HG03045 (cell line): Measurements from ENCODE around the gene CNTNAP2.

Source experiments
- ATAC-seq: cut with Tn5 transposase; IDR thresholded peaks from one replicate; pipeline ENCODE4 v1.9.1; 2021; ENCODE audit warnings: mild to moderate bottlenecking, moderate library complexity; ENCODE audit not compliant: unreplicated experiment

Gene CNTNAP2

DNA sequence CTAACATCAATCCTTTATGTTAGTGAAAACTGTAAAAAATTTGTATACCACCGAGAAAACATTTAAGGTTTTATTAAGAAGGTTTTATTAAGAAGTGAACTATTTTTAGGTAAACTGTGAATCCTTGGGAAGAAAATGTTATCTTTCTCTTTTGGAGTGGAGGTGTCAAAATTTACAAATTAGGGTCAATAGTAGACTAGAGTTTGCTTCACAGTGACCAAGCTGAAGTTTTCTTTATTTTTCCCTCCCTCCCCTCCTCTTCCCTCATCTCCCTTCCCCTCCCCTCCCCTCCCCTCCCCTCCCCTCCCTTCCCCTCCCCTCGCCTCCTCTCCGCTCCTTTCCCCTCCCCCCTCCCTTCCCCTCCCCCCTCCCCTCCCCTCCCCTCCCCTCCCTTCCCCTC is 168.8 kb downstream of the CNTNAP2 start:
- no peak for ATAC-seq

DNA sequence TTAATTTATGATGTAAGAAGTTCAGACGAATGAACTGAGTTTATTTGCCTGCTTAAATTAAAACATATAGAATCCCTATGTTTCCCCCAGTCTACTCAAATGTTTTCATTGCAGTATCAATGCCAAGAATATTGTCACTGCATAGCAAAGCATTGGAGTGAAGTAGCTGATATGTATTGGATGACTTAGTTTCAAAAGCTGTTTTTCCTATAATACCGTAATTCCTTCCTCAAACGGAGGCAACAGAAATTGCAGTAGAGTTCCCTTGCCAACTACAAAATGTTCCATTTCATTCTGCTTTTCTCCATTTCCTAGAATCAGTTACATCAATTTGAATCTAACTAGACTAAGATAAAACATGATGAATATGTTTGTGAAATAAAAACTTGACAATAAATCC is 174.1 kb downstream of the CNTNAP2 start:
- no peak for ATAC-seq

DNA sequence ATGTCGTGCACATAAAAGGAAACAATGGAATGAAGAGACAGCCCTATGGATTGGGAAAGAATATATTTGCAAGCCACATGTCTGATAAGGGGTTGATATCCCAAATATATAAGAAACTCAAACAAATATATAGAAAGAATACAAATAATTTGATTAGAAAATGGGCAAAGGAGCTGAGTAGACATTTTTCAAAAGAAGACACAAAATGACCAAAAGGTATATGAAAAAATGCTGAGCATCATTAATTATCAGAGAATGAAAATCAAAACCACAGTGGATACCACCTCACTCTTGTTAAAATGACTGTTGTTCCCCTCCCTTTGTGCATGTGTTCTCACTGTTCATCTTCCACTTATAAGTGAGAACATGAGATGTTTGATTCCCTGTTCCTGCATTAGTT is 175.3 kb downstream of the CNTNAP2 start:
- ATAC-seq, result no peak

DNA sequence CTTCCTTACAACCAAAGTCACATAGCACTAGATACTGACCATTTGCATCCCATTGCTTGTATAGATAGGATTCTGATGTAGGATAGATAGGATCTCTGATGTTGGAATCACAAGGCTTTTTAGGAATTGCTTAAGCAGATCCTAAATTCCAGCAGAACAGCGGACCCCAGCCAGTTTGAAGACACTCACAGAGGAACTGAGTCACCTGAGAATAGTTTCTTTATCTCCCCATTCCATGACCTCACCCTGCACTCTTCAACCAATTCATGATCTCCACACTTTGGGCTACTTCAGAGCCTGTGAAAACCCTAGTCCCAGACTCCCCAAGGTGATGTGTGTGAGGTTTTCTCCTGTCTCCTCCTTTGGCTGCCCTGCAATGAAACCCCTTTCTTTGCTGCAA is 179.4 kb downstream of the CNTNAP2 start:
- no peak for ATAC-seq

DNA sequence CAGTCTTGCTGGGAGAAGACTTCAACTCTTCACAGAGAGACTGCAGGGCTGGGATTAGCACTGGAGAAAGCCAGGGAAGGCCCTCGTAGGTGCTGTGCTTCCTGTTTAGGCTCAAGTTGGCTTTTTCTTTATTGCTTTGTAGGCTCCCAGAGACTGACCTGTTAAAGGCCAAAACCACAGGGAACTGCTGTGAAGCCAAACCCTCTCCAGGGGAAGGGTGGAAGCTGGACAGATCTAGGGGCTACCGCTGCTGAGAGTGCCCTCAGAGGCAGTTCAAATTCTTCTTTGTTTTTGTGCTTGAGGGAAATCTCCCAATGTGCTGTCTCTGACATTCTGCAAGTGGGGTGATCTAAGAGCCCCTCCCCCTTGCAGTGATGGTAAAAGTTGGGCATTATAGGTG is 198.4 kb downstream of the CNTNAP2 start:
- ATAC-seq, result no peak

DNA sequence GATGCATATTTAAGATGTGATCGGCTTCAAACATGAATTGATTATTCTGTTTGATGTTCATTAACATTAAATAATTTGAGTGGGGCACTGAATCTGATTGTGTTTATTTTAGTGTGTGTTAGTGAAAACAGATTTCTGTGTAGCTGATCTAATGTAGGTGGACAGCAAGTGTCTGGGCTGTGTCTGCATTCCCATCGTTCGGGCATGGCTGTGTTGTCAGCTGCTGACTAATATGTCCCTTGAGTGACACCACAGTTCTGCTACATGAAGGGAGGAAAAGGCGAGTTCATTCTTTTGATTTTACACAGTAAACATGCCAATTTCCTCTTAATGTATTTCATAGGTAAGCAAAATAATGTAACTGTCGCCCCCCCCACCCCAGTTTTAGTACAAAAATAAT is 203.0 kb downstream of the CNTNAP2 start:
- ATAC-seq, result no peak

DNA sequence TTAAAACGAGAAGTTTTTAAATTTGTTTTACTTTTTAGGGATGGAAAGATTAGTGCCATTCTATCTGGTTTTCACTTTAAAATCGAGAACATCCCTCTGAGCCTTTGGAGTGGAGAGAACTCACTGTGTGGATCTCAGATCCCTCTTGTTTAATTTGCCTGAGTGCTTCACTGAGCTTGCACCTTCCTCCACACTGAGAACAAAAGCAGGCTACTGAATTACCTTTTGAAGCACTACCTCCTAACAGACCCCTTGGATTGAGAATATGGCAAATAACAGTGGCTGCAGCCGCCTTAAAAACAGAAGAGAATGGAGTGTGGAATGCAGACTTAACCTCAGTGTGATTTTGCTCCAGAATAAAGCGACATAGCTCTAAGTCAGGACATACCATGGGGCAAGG is 204.7 kb downstream of the CNTNAP2 start:
- no peak for ATAC-seq

DNA sequence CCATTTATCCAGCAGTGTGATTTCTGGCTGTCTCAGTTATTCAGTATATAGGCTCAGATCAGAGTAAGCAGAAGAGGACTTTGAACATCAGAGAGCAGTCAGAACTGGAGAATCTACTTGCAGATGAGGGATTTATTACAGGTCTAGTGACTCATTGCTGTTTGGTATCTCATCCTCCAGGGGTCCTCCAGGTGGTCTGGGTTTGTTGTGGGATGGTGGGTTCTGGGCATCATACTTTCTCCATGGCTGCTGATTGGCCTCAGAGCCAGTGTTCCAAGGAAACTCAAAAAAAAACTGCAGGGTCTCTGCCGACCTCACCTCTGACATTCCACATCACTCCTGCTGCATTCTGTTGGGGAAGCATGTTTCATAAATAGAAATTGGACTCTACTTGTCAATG is 214.8 kb downstream of the CNTNAP2 start:
- no peak for ATAC-seq

DNA sequence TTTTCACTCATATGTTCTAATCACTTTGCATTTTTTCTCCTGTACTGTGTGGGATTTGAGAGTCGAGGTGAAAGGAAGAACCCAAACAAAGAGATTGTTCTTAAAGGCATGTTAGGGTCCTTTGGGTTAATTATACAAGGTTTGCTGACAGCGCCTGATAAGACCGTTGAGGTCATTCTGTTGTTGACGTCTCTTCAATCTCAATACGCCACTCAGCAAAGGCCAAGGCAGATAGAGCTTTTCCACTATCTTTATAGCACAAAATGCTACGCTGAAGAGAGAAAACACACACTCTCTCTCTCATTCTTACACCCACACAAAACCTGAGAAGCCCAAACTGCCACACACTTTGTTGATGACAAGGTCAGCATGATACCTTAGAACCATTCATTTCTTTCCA is 228.7 kb downstream of the CNTNAP2 start:
- no peak for ATAC-seq

DNA sequence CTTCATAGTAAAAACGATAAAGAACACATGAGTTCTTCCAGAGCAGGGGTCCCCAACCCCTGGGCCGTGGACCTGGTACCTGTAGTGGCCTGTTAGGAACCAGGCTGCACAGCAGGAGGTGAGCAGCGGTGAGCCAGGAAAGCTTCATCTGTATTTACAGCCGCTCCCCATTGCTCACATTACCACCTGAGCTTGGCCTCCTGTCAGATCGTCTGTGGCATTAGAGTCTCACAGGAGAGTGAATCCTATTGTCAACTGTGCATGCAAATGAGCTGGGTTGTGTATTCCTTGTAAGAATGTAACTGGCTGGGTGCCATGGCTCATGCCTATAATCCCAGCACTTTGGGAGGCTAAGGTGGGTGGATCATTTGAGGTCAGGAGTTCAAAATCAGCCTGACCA is 229.5 kb downstream of the CNTNAP2 start:
- no peak for ATAC-seq

DNA sequence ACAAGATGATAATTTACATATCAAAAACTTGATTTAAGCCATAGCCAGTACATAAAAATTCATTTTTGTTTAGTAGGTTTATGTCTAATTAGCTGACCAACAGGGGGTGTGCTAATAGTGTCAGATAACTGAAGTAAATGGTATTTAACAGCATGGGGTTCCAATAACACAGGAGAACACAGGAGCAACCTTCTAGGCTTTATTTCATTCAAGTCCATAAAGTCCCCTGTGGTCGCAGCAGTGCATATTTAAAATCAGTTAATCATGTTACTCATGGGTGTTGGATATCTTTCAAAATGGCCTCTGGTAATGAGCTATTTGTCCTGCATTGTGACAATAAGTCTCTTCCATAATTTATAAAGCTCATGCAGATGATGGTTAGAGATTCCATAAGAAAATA is 238.6 kb downstream of the CNTNAP2 start:
- no peak for ATAC-seq

DNA sequence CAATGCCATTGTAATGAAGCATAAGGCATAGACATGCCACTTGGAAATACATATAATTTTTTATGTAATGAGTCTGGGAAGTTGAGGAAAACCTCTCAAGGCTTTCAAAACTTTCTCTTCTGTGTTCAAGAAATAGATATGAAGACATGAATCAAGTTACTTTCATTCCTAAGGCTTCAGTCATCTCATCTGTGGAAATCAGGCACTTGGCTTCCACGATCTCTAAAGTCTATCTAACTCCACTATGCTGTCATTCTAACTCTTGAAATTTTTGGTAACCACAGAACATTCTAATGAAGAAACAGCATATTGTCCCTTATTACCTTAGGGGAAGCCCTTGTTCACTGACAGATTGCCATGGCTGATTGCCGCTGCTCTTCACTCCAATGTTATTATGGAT is 242.6 kb downstream of the CNTNAP2 start:
- ATAC-seq, result no peak

DNA sequence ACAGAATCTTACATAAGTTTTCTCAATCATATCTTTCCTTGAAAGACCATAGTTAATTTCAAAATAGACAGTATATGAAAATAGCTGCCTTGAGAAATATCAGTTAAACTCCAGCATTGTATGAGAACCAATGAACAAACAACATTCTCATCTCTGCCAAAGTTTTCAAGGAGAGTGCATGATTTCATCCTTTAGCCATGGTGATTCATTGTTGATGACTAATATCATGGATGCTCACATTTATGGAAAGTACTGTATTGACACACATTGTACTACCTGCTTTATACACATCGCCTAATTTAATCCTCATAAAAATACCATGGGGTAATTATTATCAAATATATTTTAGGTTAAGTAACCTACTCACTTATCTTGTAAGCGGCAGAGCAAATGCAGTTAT is 250.3 kb downstream of the CNTNAP2 start:
- ATAC-seq, result no peak

DNA sequence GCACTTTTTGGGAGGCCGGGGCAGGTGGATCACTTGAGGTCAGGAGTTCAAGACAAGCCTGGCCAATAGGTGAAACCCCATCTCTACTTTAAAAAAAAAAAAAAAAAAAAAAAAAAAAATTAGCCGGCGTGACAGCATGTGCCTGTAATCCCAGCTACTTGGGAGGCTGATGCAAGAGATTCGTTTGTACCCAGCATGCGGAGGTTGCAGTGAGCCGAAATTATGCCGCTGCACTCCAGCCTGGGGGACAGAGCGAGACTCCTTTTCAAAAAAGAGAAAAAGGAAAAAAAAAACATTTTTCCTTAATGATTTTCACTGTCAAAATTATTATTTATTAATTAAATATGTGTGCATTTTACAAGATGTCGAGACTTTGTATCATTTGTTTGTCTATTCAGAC is 253.6 kb downstream of the CNTNAP2 start:
- no peak for ATAC-seq

DNA sequence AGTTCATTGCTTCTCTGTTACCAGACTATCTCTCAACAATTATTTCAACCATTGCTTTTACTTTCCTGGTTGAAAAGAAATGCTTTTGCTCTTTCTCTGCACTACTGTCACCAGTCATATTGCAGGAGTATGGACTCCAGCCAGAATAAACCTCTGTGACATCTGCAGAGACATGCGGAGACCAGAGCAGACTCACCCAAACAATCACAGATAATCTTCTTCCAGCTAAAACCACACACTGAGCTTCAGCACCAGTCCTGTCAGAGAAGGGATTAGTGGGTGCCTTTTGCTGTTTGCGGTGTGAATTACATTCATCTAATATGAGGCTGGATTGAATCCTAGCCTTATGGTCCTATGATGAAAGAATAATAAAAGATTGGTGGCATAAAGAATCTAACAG is 258.6 kb downstream of the CNTNAP2 start:
- no peak for ATAC-seq

DNA sequence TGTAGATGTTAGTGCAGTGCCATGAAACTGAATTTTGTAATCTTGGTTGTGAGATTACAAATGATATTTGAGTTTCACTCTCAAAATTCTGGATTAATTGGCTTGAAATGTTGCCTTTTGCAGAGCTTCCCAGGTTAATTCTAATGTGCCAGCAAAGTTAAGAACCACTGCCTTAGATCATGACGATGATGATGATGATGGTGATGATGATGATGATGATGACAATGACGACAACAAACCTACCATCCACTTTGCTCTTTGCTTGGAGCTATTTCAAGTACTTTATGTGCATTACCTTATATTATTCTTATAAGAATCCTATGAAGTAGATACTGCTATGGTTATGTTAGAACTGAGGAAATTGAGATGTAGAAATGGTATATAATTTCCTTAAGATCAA is 261.6 kb downstream of the CNTNAP2 start:
- ATAC-seq, result no peak

DNA sequence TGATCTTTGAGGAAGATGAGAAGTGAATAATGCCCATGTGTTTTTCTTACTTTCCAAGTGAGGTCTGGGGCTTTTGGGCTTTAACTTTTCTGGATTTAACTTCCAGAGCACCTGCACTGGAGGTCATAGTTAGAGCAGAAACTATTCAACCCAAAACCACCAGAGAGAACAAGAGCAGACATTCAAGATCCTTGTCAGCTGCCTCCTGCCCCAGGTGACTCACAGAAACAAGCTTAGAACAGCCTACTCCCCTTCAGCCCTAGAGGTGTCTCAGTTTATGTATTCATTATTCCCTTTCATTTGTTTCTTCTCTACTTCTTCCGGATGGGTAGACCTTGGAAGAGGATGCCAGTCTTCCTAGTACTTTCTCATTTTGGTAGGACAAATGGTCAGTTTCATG is 270.5 kb downstream of the CNTNAP2 start:
- no peak for ATAC-seq

DNA sequence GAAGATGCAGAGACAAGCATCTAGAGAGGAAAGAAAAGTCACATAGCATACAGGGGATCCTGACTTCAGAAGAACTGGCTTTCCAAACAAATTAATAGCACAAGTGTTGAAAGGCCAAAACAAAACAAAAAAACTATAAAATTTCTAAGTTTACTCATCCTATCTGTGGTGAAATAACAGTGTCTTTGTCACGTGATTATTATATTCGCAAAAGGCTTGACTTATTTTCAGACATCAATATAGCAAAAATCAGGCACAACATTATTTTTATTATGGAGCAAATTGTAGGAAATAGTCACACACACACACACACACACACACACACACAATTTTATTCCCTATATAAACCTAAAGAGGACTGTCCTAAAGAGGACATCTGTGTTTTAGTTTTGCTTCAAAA is 272.3 kb downstream of the CNTNAP2 start:
- ATAC-seq, result no peak

DNA sequence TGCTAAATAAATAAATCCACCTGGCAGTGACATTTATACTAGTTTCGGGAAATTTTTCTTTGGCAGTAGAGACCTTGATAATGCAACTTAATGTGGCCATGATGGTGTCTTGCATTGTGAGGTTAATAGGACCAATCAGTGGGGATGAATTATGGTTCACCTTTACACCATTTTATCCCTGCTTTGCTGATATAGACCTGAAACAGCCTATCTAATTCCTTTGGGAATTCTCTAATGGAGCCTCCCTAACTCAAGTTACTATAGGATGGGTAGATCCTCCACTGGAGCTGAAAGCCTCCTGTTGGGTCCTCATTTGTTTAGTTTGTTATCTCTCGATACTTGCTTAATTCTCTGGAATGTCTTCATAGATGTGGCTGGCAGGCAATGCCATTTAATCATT is 276.7 kb downstream of the CNTNAP2 start:
- no peak for ATAC-seq

DNA sequence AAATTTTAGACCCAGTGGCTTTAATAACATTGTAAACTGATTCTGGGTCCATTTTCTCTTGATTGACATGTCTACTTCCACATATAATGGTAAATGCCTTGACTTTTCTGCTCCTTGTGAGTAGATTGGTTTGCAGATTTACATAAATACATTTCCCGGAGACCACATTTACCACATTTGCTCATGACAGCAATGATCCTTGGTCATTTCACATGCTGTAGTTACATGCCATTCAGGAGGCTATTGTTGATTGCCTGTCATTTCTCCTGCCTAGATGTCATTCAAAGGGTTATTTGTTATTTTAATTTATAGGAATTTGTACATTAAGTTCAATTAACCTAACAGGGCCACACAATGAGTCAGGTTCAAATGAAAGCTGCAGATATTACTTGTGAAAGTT is 280.5 kb downstream of the CNTNAP2 start:
- no peak for ATAC-seq

DNA sequence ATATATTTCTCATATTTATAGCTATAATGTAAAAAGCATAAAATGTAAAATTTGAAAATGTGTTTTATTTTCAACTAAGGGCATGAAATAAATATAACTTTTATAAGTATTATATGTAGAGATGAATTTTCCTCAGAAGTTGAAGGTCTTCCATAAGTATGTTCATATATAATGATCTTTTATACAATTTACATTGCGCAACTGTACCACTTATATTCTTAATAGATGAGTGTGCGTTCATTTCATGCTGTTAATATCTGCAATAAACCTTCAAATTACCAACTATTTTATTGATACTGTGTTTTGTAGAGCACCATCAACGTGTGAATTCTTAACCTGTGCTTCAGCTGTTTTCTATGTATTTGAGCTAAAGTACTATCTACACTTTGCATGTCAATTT is 285.3 kb downstream of the CNTNAP2 start:
- no peak for ATAC-seq

DNA sequence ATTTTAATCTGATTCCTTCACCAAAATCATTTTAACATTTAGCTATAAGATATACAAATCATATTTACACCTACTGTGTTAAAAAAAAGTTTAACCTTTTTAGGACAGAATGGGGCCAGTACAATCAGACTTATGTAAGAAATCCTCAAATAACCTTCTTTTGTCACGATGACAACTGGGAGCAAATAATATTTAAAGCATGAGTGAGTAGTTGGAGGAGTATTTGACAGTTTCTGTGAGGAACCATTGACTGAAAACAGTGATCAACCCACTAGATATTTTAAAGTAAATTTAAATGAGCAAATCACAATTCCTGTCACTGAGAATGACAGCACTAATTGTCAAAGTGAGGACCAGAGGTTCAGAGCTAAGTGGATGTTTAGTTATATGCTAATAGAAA is 289.1 kb downstream of the CNTNAP2 start:
- ATAC-seq, result no peak

DNA sequence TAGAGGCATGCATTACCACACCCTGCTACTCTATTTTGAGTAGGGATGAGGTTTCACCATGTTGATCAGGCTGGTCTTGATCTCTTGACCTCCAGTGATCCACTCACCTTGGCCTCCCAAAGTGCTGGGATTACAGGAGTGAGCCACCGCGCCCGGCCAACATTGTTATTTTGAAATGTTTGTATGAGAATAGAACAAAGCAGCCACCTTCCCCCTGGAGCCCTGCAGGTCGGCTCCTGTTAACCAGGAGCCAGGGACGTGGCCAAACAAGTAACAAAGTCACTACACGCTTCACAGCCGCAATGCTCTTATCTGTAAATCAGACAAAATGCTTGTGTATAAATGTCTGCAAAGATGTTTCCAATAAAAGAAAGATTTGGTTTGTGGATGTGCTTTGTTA is 295.4 kb downstream of the CNTNAP2 start:
- ATAC-seq, result no peak

DNA sequence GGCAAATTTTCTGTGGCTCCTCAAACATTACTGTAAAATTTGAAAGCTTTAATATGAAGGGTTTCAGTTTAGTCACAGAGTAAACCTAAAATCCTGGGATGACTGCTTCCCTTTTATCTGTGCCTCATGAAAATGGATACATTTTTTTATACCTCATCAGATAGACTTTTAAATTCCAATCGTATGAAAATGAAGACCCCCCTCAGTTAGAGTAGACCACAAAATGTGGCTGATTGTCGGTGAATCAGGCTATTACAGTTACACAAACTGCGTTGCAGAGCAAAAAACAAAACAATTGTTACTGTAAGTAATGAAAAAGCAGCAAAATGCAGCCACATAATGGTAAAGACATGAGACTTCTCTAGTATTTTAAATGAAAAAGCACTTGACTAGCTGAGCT is 296.2 kb downstream of the CNTNAP2 start:
- ATAC-seq, result no peak
